ENCODE measurements around the gene ATRX.
"Not testable (repeated sequence)": the region's sequence is repeated elsewhere in the genome, so short reads cannot be mapped to it uniquely, and the experiment has no call there.

The ATRX gene

GRCh38 chrX:77691916-77692315, 94.1 kb downstream of the ATRX start:
- Mint-ChIP-seq H3K36me3 (ENCODE audit: low read depth) (peaks cover 53% of the 10 kb centered on the region), H3K27ac (no peak overlapping the region), H3K27me3 (peaks cover 4% of the 10 kb centered on the region), H3K4me3 (no peak overlapping the region), H3K4me1 (ENCODE audit: low read depth) (peaks cover 10% of the 10 kb centered on the region), H3K9me3 (no peaks in the 10 kb centered on the region)
- no peak for DNase-seq

- H3K4me3 Mint-ChIP-seq, result no peak overlapping the region
- H3K4me1 Mint-ChIP-seq (ENCODE audit: low read depth), result peaks cover 7% of the 10 kb centered on the region
- peaks cover 4% of the 10 kb centered on the region for H3K27me3 Mint-ChIP-seq
- DNase-seq, result no peak
- H3K27ac Mint-ChIP-seq, result no peak overlapping the region
- H3K9me3 Mint-ChIP-seq, result no peaks in the 10 kb centered on the region
- peaks cover 50% of the 10 kb centered on the region for H3K36me3 Mint-ChIP-seq (ENCODE audit: low read depth)
Observed at GRCh38 chrX:77689376-77689775, 96.6 kb downstream of the ATRX start.

GRCh38 chrX:77685683-77686082, 100.3 kb downstream of the ATRX start:
- H3K27me3 Mint-ChIP-seq, result peaks cover 11% of the 10 kb centered on the region
- not testable (repeated sequence) for H3K4me3 Mint-ChIP-seq, H3K9me3 Mint-ChIP-seq, H3K27ac Mint-ChIP-seq, DNase-seq
- peaks cover 63% of the 10 kb centered on the region for H3K36me3 Mint-ChIP-seq (ENCODE audit: low read depth)
- peaks cover 17% of the 10 kb centered on the region for H3K4me1 Mint-ChIP-seq (ENCODE audit: low read depth)

- H3K27ac Mint-ChIP-seq, result no peak overlapping the region
- peaks cover 17% of the 10 kb centered on the region for H3K4me1 Mint-ChIP-seq (ENCODE audit: low read depth)
- H3K9me3 Mint-ChIP-seq, result no peaks in the 10 kb centered on the region
- no peak overlapping the region for H3K4me3 Mint-ChIP-seq
- peaks cover 32% of the 10 kb centered on the region for H3K36me3 Mint-ChIP-seq (ENCODE audit: low read depth)
- H3K27me3 Mint-ChIP-seq, result peaks cover 5% of the 10 kb centered on the region
- DNase-seq, result no peak
Observed at GRCh38 chrX:77679144-77679543, 106.9 kb downstream of the ATRX start.

- H3K36me3 Mint-ChIP-seq (ENCODE audit: low read depth), result peaks cover 12% of the 10 kb centered on the region
- DNase-seq, result no peak
- no peaks in the 10 kb centered on the region for H3K4me1 Mint-ChIP-seq (ENCODE audit: low read depth)
- no peaks in the 10 kb centered on the region for H3K27me3 Mint-ChIP-seq
- no peak overlapping the region for H3K27ac Mint-ChIP-seq
- H3K4me3 Mint-ChIP-seq, result no peak overlapping the region
- H3K9me3 Mint-ChIP-seq, result no peaks in the 10 kb centered on the region
Observed at GRCh38 chrX:77675986-77676385, 110.0 kb downstream of the ATRX start.

- DNase-seq, result no peak
- Mint-ChIP-seq H3K36me3 (ENCODE audit: low read depth) (peaks cover 25% of the 10 kb centered on the region), H3K27me3 (peaks cover 16% of the 10 kb centered on the region), H3K27ac (peak overlapping the region; percentile 65), H3K4me3 (no peak overlapping the region), H3K9me3 (no peaks in the 10 kb centered on the region), H3K4me1 (ENCODE audit: low read depth) (peaks cover 11% of the 10 kb centered on the region)
Observed at GRCh38 chrX:77668391-77669237, 117.4 kb downstream of the ATRX start.

- H3K27me3 Mint-ChIP-seq, result no peaks in the 10 kb centered on the region
- H3K4me1 Mint-ChIP-seq (ENCODE audit: low read depth), result peaks cover 4% of the 10 kb centered on the region
- DNase-seq, result no peak
- H3K36me3 Mint-ChIP-seq (ENCODE audit: low read depth), result peaks cover 34% of the 10 kb centered on the region
- no peak overlapping the region for H3K27ac Mint-ChIP-seq
- H3K4me3 Mint-ChIP-seq, result no peak overlapping the region
- H3K9me3 Mint-ChIP-seq, result no peaks in the 10 kb centered on the region
Observed at GRCh38 chrX:77658886-77659285, 127.1 kb downstream of the ATRX start.

GRCh38 chrX:77652095-77652494, 133.9 kb downstream of the ATRX start:
- H3K36me3 Mint-ChIP-seq (ENCODE audit: low read depth), result peaks cover 57% of the 10 kb centered on the region
- H3K4me3 Mint-ChIP-seq, result no peak overlapping the region
- no peak overlapping the region for H3K27ac Mint-ChIP-seq
- no peak for DNase-seq
- peaks cover 2% of the 10 kb centered on the region for H3K27me3 Mint-ChIP-seq
- H3K9me3 Mint-ChIP-seq, result no peaks in the 10 kb centered on the region
- H3K4me1 Mint-ChIP-seq (ENCODE audit: low read depth), result peaks cover 10% of the 10 kb centered on the region

GRCh38 chrX:77640702-77641101, 145.3 kb downstream of the ATRX start:
- H3K9me3 Mint-ChIP-seq, result no peaks in the 10 kb centered on the region
- peaks cover 15% of the 10 kb centered on the region for H3K27me3 Mint-ChIP-seq
- no peak for DNase-seq
- H3K4me1 Mint-ChIP-seq (ENCODE audit: low read depth), result peaks cover 7% of the 10 kb centered on the region
- no peak overlapping the region for H3K4me3 Mint-ChIP-seq
- H3K27ac Mint-ChIP-seq, result peak overlapping the region; percentile 14
- H3K36me3 Mint-ChIP-seq (ENCODE audit: low read depth), result peaks cover 72% of the 10 kb centered on the region

- no peak for DNase-seq
- Mint-ChIP-seq H3K4me3 (no peak overlapping the region), H3K4me1 (ENCODE audit: low read depth) (peaks cover 7% of the 10 kb centered on the region), H3K27ac (no peak overlapping the region), H3K36me3 (ENCODE audit: low read depth) (peaks cover 69% of the 10 kb centered on the region), H3K27me3 (peaks cover 14% of the 10 kb centered on the region), H3K9me3 (no peaks in the 10 kb centered on the region)
Observed at GRCh38 chrX:77639820-77640219, 146.2 kb downstream of the ATRX start.

- no peak for DNase-seq
- H3K27me3 Mint-ChIP-seq, result peaks cover 17% of the 10 kb centered on the region
- no peaks in the 10 kb centered on the region for H3K9me3 Mint-ChIP-seq
- H3K36me3 Mint-ChIP-seq (ENCODE audit: low read depth), result peaks cover 70% of the 10 kb centered on the region
- peak overlapping the region; percentile 3 for H3K27ac Mint-ChIP-seq
- no peak overlapping the region for H3K4me3 Mint-ChIP-seq
- peaks cover 7% of the 10 kb centered on the region for H3K4me1 Mint-ChIP-seq (ENCODE audit: low read depth)
Observed at GRCh38 chrX:77638397-77638796, 147.6 kb downstream of the ATRX start.

GRCh38 chrX:77635373-77635772, 150.6 kb downstream of the ATRX start:
- H3K36me3 Mint-ChIP-seq (ENCODE audit: low read depth), result peaks cover 69% of the 10 kb centered on the region
- peaks cover 17% of the 10 kb centered on the region for H3K27me3 Mint-ChIP-seq

GRCh38 chrX:77628294-77629025, 157.6 kb downstream of the ATRX start:
- no peak overlapping the region for H3K27ac Mint-ChIP-seq
- DNase-seq, result no peak

More at GRCh38 chrX:77635373-77635772, 150.6 kb downstream of the ATRX start:
- Mint-ChIP-seq H3K27ac (no peak overlapping the region), H3K4me1 (ENCODE audit: low read depth) (peaks cover under 1% of the 10 kb centered on the region), H3K9me3 (no peaks in the 10 kb centered on the region), H3K4me3 (no peak overlapping the region)
- no peak for DNase-seq

GRCh38 chrX:77622672-77623071, 163.3 kb downstream of the ATRX start:
- H3K4me3 Mint-ChIP-seq, result no peak overlapping the region
- no peaks in the 10 kb centered on the region for H3K9me3 Mint-ChIP-seq
- H3K27me3 Mint-ChIP-seq, result peaks cover 11% of the 10 kb centered on the region
- peaks cover 43% of the 10 kb centered on the region for H3K36me3 Mint-ChIP-seq (ENCODE audit: low read depth)
- peaks cover 25% of the 10 kb centered on the region for H3K4me1 Mint-ChIP-seq (ENCODE audit: low read depth)
- H3K27ac Mint-ChIP-seq, result peak overlapping the region; percentile 22
- no peak for DNase-seq

More at GRCh38 chrX:77628294-77629025, 157.6 kb downstream of the ATRX start:
- H3K4me1 Mint-ChIP-seq (ENCODE audit: low read depth), result peaks cover 10% of the 10 kb centered on the region
- no peaks in the 10 kb centered on the region for H3K9me3 Mint-ChIP-seq
- H3K36me3 Mint-ChIP-seq (ENCODE audit: low read depth), result peaks cover 49% of the 10 kb centered on the region
- peaks cover 4% of the 10 kb centered on the region for H3K27me3 Mint-ChIP-seq
- no peak overlapping the region for H3K4me3 Mint-ChIP-seq

- Mint-ChIP-seq H3K36me3 (ENCODE audit: low read depth) (peaks cover 43% of the 10 kb centered on the region), H3K4me1 (ENCODE audit: low read depth) (peaks cover 25% of the 10 kb centered on the region), H3K9me3 (no peaks in the 10 kb centered on the region), H3K4me3 (no peak overlapping the region), H3K27ac (peak overlapping the region; percentile 23), H3K27me3 (peaks cover 11% of the 10 kb centered on the region)
- DNase-seq, result no peak
Observed at GRCh38 chrX:77622233-77622632, 163.8 kb downstream of the ATRX start.

Measured in activated T-cell treated with anti-CD3 and anti-CD28 coated beads, Interleukin-2, amount 50 U/mL, for 24 hours (primary cell).